ENCODE results near the gene ABCC8.

The ABCC8 gene

GRCh38 chr11:17343257-17343656 is 133.4 kb downstream of the ABCC8 start:
- H3K4me3 ChIP-seq (ENCODE audit: control insufficient read depth, low read depth, low read length), result no peak overlapping the region
- TF ChIP-seq CTCF (IDR thresholded peaks at IDR 0.05; ENCODE audit: control insufficient read depth, insufficient read depth, low read depth, low read length, missing control alignments), result no peak
- no peak for DNase-seq (ENCODE audit: low read depth)

Measured in AG09309 (cell line).